Erythroblast (primary cell): ENCODE results near the gene RBBP7.

ENCODE experiments used
- GATA1 ChIP-seq: IDR thresholded peaks from 2 replicates; pipeline ENCODE4 v1.6.1; 2011; ENCODE audit warnings: low read depth, mild to moderate bottlenecking, control low read depth, low read length, moderate library complexity
- POLR2A ChIP-seq: IDR thresholded peaks from 2 replicates; pipeline ENCODE4 v1.6.1; 2011; ENCODE audit warnings: mild to moderate bottlenecking, low read length

- TF ChIP-seq POLR2A (no peak), GATA1 (no peak)
Observed at GRCh38 chrX:16883487-16883804, 13.3 kb upstream of the RBBP7 start.
